GM23248 (cell line): ENCODE results near the gene LLGL1.

Experiments used
- EZH2 ChIP-seq: fragments of 200-600 bp; sonication (generic); IDR thresholded peaks from 2 replicates; pipeline ENCODE4 v1.6.1; 2018; ENCODE audit warnings: antibody characterized with exemption, mild to moderate bottlenecking; ENCODE audit not compliant: insufficient read depth, poor library complexity, severe bottlenecking
- EZH2phosphoT487 ChIP-seq: fragments of 200-600 bp; sonication (generic); IDR thresholded peaks from 2 replicates; pipeline ENCODE4 v1.6.1; 2018; ENCODE audit warnings: antibody characterized with exemption, moderate library complexity, mild to moderate bottlenecking, low read depth; ENCODE audit not compliant: insufficient read depth

DNA sequence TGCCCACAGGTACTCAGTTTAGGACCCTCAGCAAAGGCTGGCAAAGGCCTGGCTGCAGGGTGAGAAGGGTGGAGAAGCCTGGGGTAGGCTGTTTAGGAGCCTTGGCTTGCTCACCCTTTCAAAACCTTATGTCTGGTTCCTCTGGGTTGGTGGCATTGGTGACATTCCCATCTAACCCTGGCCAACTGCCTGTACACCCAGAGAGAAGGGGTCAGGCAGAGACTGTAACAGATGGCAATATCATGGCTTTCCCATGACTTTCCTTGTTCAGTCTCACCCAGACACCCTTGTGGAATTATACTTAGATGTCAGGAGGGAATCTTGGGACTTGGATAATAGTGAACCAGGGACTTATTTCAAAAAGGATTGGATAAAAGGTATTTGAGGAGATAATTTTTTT lies 18.5 kb upstream of the LLGL1 start:
- no peak for TF ChIP-seq EZH2phosphoT487
- TF ChIP-seq EZH2 = no peak
